ENCODE data around the gene UAP1L1. TPM values are rescaled to one million over a fixed set of nuclear protein-coding genes. Genes with fewer than 3 reads are reported as not detected.
A peak's percentile ranks its signal among the peaks of the same experiment; 100 is the strongest.

Gene UAP1L1
- total and polyA plus RNA-seq, 2 of the 4 experiments (the other 2 are of a cell fraction), result 2.3 to 9.8 TPM

- TF ChIP-seq SMC3 (IDR thresholded peaks at IDR 0.05; ENCODE audit: low read depth, low read length), result no peak
Observed at GRCh38 chr9:137066096-137066861, 11.0 kb upstream of the UAP1L1 start (continued).

GRCh38 chr9:137067860-137068538 lies 9.3 kb upstream of the UAP1L1 start:
- Histone ChIP-seq H3K9ac (ENCODE audit: low read depth, low read length) (no peak overlapping the region), H2BK120ac (ENCODE audit: low read depth, low read length) (no peak overlapping the region), H4K20me1 (ENCODE audit: insufficient read depth, low read length) (no peaks in the 10 kb centered on the region), H4K8ac (ENCODE audit: low read depth in 2 of 2, low read length in 2 of 2) (no peak overlapping the region), H3K18ac (ENCODE audit: low read depth, low read length) (no peak overlapping the region), H3K79me1 (ENCODE audit: low read depth in 1 of 2, low read length in 2 of 2) (peaks cover 2 to 11% of the 10 kb centered on the region in 2 experiments), H3K4me2 (ENCODE audit: low read depth, low read length) (no peak overlapping the region), H3K14ac (replicated peaks; ENCODE audit: low read depth, low read length) (no peak overlapping the region), H3K56ac (ENCODE audit: extremely low read depth, insufficient read depth, low read length) (no peak overlapping the region), H3K9me3 (ENCODE audit: control insufficient read depth, insufficient read depth, low read length) (no peaks in the 10 kb centered on the region), H4K5ac (ENCODE audit: low read depth, low read length) (no peak overlapping the region), H2BK15ac (ENCODE audit: low read depth, low read length) (no peak overlapping the region), H3K4ac (ENCODE audit: low read depth, low read length) (no peak overlapping the region), H2BK20ac (ENCODE audit: low read depth, low read length) (no peak overlapping the region), H3K9me1 (ENCODE audit: insufficient read depth, low read length) (no peaks in the 10 kb centered on the region), H2BK5ac (ENCODE audit: low read depth, low read length, poor library complexity, severe bottlenecking) (no peak overlapping the region), H3K23ac (ENCODE audit: low read depth, low read length) (no peak overlapping the region), H2AK5ac (ENCODE audit: low read depth, low read length) (no peak overlapping the region), H4K91ac (ENCODE audit: insufficient read depth, low read depth, low read length) (no peak overlapping the region), H3K36me3 (ENCODE audit: control insufficient read depth, insufficient read depth, low read length) (no peaks in the 10 kb centered on the region), H3K27ac (ENCODE audit: insufficient read depth, low read length) (no peak overlapping the region), H2AK9ac (replicated peaks; ENCODE audit: low read depth, low read length, poor library complexity) (no peak overlapping the region), H2AFZ (replicated peaks; ENCODE audit: low read length, poor library complexity) (no peak overlapping the region), H3K4me1 (ENCODE audit: control insufficient read depth, insufficient read depth, low read length) (peaks cover 3% of the 10 kb centered on the region; the same call in 1 of the 2 replicates), H3K4me3 (ENCODE audit: insufficient read depth, low read depth, low read length) (no peak overlapping the region), H3K27me3 (ENCODE audit: control insufficient read depth, insufficient read depth, low read length) (no peaks in the 10 kb centered on the region; the same call in 1 of the 2 replicates)
- no TSS peak for BruUV-seq (replicated peaks)
- in situ Hi-C loops (cut with MboI; ENCODE audit: low sequenced_read_pairs), result no loop called here
- CTCF ChIA-PET, result interaction anchor here (0.6 to 1.6 kb wide), 3 partner anchors 12 to 21 kb away, joined by 3 to 5 read pairs (median 3); partner anchors contain the start of gene NPDC1
- ATAC-seq (ENCODE audit: low read depth) (peak; percentile 60), DNase-seq (peak; percentile 70)
- dilution Hi-C loops (cut with HindIII; ENCODE audit: low sequenced_read_pairs, unreplicated experiment), result no loop called here
- WGBS, 2 experiments (ENCODE audit: extremely low coverage in 2 of 2, insufficient read length in 1 of 2), result 78% methylated on average over 3 of the region's 12 CpGs; no CpG with 5 or more reads in 1 of the 2 experiments
- POLR2A ChIA-PET (ENCODE audit: unreplicated experiment), result no interaction called here
- intact Hi-C loops (cut with micrococcal nuclease), result loop anchor here (1.0 kb wide), 1 partner anchor 22 kb away; the partner anchor contains the start of gene NPDC1
- TF ChIP-seq RCOR1 (IDR thresholded peaks at IDR 0.05; ENCODE audit: insufficient replicate concordance, low read length) (no peak), MAZ (IDR thresholded peaks at IDR 0.05; ENCODE audit: borderline replicate concordance, low read depth, low read length) (peak; percentile 31; the same call in 1 of the 2 replicates), FOS (IDR thresholded peaks at IDR 0.05; ENCODE audit: low read depth, low read length) (no peak), CEBPB (IDR thresholded peaks at IDR 0.05; ENCODE audit: low read depth, low read length) (no peak), RFX5 (IDR thresholded peaks at IDR 0.05; ENCODE audit: low read depth, low read length) (no peak), MAFK (IDR thresholded peaks at IDR 0.05; ENCODE audit: low read depth, low read length) (no peak), RAD21 (IDR thresholded peaks at IDR 0.05; ENCODE audit: low read length) (peak; percentile 61), ELK1 (IDR thresholded peaks at IDR 0.05; ENCODE audit: borderline replicate concordance, low read depth, low read length) (no peak), CHD1 (IDR thresholded peaks at IDR 0.05; ENCODE audit: low read depth, low read length) (no peak), POLR2A (IDR thresholded peaks at IDR 0.05; ENCODE audit: low read depth, low read length) (no peak), BHLHE40 (IDR thresholded peaks at IDR 0.05; ENCODE audit: low read depth, low read length) (no peak), MXI1 (IDR thresholded peaks at IDR 0.05; ENCODE audit: borderline replicate concordance, low read depth, low read length) (no peak), SMC3 (IDR thresholded peaks at IDR 0.05; ENCODE audit: low read depth, low read length) (peak; percentile 44; the same call in 1 of the 2 replicates), NFE2L2 (IDR thresholded peaks at IDR 0.05; ENCODE audit: low read depth, low read length) (no peak)
